CD4-positive, alpha-beta memory T cell (primary cell): ENCODE results near the gene LYL1. TPM values are rescaled to one million over a fixed set of nuclear protein-coding genes. Genes with fewer than 3 reads are reported as not detected.

Experiments used
- CTCF ChIA-PET: fragments of 350-600 bp; sonication (Branson Sonifier 250); formaldehyde crosslinking; loops from one replicate; lab custom pipeline; 2021; ENCODE audit warnings: inconsistent platforms; ENCODE audit not compliant: partially characterized antibody; lab: Charles Lee
- POLR2A ChIA-PET: fragments of 350-600 bp; sonication (Branson Sonifier 250); formaldehyde crosslinking; loops from one replicate; lab custom pipeline; 2021; ENCODE audit not compliant: partially characterized antibody; lab: Charles Lee
- DNase-seq, 5 donors: peaks; one replicate each; pipeline versions ENCODE4 v3.0.0 to v3.0.0-alpha.2; 2020 to 2022; ENCODE audit warnings: mixed read lengths in 1 of 5
- H3K27ac ChIP-seq: one replicate; pipeline ENCODE4 v1.7.0; 2013; ENCODE audit warnings: low read depth, low read length
- H3K27me3 ChIP-seq: 2 replicates; pipeline ENCODE4 v1.7.0; 2013; ENCODE audit warnings: mild to moderate bottlenecking, low read length, moderate library complexity; ENCODE audit not compliant: insufficient read depth
- H3K36me3 ChIP-seq: 2 replicates; pipeline ENCODE4 v1.7.0; 2013; ENCODE audit warnings: mild to moderate bottlenecking, low read length, moderate library complexity; ENCODE audit not compliant: insufficient read depth
- H3K4me1 ChIP-seq: 2 replicates; pipeline ENCODE4 v1.7.0; 2013; ENCODE audit warnings: mild to moderate bottlenecking, low read length, moderate library complexity; ENCODE audit not compliant: insufficient read depth
- H3K4me3 ChIP-seq, 2 donors: one replicate each; pipeline ENCODE4 v1.7.0; 2013; ENCODE audit warnings: low read length in 2 of 2, mild to moderate bottlenecking in 1 of 2
- H3K9me3 ChIP-seq, 2 donors: one replicate each; pipeline ENCODE4 v1.7.0; 2013; ENCODE audit warnings: low read length in 2 of 2, control low read depth in 1 of 2; ENCODE audit not compliant: control insufficient read depth in 1 of 2
- H3K27ac Mint-ChIP-seq, 7 donors: one replicate each; pipeline ENCODE4 v1.8.0; 2020 to 2021; ENCODE audit warnings: mixed read lengths in 7 of 7, mild to moderate bottlenecking in 6 of 7, inconsistent platforms in 3 of 7, moderate library complexity in 3 of 7
- H3K27me3 Mint-ChIP-seq, 2 donors: one replicate each; pipeline ENCODE4 v1.8.0; 2020 to 2021; ENCODE audit warnings: mixed read lengths in 2 of 2
- H3K36me3 Mint-ChIP-seq, 2 donors: one replicate each; pipeline ENCODE4 v1.8.0; 2020 to 2021; ENCODE audit warnings: mixed read lengths in 2 of 2, inconsistent platforms in 1 of 2, mild to moderate bottlenecking in 1 of 2
- H3K4me1 Mint-ChIP-seq, 4 donors: one replicate each; pipeline ENCODE4 v1.8.0; 2020 to 2021; ENCODE audit warnings: mixed read lengths in 4 of 4, mild to moderate bottlenecking in 1 of 4
- H3K4me3 Mint-ChIP-seq, 8 donors: one replicate each; pipeline ENCODE4 v1.8.0; 2020 to 2021; ENCODE audit warnings: mixed read lengths in 8 of 8, mild to moderate bottlenecking in 7 of 8, moderate library complexity in 6 of 8, inconsistent platforms in 3 of 8
- H3K9me3 Mint-ChIP-seq, 8 donors: one replicate each; pipeline ENCODE4 v1.8.0; 2020 to 2021; ENCODE audit warnings: mixed read lengths in 8 of 8, mild to moderate bottlenecking in 5 of 8, inconsistent platforms in 3 of 8, moderate library complexity in 1 of 8
- intact Hi-C: fragments of 100-400 bp; cut with micrococcal nuclease; formaldehyde crosslinking; loops from one replicate; pipeline ENCODE4 v1.15.1; 2023
- polyA plus RNA-seq, 2 donors: library from polyadenylated mRNA; unstranded; fragments of 300-500 nt; fragmentation: Illumina TruSeq; gene quantifications; one replicate each; pipeline ENCODE4 v1.2.3, GENCODE V29; 2021
- total RNA-seq, 2 experiments: library from RNA; stranded (reverse); gene quantifications; one replicate each; pipeline ENCODE4 v1.2.3, GENCODE V29; 2021

Gene LYL1
- total and polyA plus RNA-seq, 4 experiments from 2014 or later, result 2.3 to 16.9 (median 12.8) TPM

DNA sequence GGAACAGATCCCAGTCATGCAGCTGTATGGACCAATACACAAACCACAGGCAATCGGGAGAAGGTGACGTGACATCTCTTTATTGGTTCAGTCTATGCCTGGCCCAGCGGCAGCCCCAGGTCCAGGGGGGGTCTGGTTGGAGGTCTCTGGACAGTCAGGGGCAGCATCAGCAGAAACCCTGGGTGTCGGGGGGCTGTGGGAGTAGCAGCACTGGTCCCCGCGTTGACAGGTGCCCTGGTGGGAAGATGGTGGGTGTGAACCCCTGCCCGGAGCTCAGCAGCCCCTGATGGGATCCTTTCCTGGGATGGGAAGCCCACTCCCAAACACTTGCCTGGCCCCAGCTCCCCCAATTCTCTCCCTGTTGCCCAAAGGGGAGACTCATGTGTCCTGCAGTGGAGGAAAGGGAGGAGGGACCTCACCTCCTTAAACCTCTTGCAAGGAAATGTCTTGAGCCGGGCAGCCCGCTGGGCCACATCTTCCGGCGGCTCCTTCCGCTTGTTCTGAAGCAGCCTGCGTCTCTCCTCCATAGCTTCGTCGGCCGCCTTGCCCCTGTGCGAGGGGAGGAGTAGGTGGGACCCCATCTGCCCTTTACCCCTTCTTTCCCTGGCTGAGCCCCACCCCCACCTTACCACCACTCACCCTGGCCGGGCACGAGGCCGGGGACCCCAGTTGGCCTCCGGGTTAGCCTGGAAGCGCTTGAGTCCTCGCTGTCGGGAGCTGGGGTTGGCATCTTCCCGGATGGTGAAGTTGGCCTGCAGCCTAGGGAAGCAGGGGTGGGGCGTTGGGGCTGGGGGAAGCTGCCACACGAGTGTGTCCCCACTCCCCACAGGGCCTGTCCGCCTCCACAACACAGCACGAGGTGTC, 2.4 kb upstream of the LYL1 start:
- Histone ChIP-seq H3K27ac (peak overlapping the region; percentile 48), H3K4me1 (peaks cover 56% of the 10 kb centered on the region), H3K36me3 (peaks cover 2% of the 10 kb centered on the region), H3K27me3 (no peaks in the 10 kb centered on the region), H3K9me3 (no peaks in the 10 kb centered on the region), H3K4me3 (peak overlapping the region; percentile 65 to 73)
- no peaks in the 10 kb centered on the region for H3K9me3 Mint-ChIP-seq
- intact Hi-C loops, result loop anchor here (1.0 kb wide), 1 partner anchor 11 kb away; the partner anchor contains the start of gene TRMT1
- peak in 2 of 5 donors; percentile 23 to 56 for DNase-seq
- peaks cover 14 to 42% (median 28%) of the 10 kb centered on the region in 4 donors for H3K4me1 Mint-ChIP-seq
- ChIA-PET POLR2A (interaction anchor here (0.7 to 5.1 kb wide), 19 partner anchors 8 to 330 kb away, joined by 3 to 69 read pairs (median 5); partner anchors contain the start of genes GCDH, HOOK2, IER2 and NACC1), CTCF (interaction anchor here (1.0 to 4.4 kb wide), 19 partner anchors 10 to 172 kb away, joined by 3 to 40 read pairs (median 5); partner anchors contain the start of genes IER2, NACC1, STX10 and TRMT1)
- H3K4me3 Mint-ChIP-seq, result peak overlapping the region; percentile 87 to 97 (median 92)
- peaks cover 1 to 7% of the 10 kb centered on the region in 2 donors for H3K36me3 Mint-ChIP-seq
- no peaks in the 10 kb centered on the region for H3K27me3 Mint-ChIP-seq
- peak overlapping the region; percentile 83 to 94 (median 93) for H3K27ac Mint-ChIP-seq

DNA sequence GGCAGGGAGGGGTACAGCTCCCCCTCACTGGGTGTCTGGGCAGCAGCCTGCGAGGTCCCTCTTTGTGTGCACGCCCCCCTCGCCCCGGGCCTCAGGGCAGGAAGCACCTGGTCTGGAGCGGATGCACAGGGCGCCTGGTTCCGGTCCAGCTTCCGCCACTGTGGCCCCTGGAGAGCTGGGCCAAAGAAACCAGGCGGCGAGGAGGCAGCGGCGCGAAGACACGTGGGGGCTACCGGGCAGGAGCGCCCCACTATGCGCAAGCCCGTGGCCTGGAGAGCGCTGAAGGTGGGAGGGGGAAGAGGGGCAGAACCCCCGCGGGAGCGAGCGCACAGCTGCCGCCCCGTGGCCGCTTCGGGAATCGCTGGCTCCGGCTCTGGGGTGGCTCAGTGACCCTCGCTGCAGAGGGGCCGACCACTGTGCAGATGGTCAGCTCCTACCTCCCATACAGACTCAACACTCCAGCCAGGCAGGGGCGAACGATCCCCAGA, 1.7 kb upstream of the LYL1 start:
- peak; percentile 50 to 74 (median 60) for DNase-seq
- ChIA-PET POLR2A (interaction anchor here (0.7 to 5.1 kb wide), 19 partner anchors 9 to 329 kb away, joined by 3 to 69 read pairs (median 5); partner anchors contain the start of genes GCDH, HOOK2, IER2 and NACC1), CTCF (interaction anchor here (0.8 to 4.4 kb wide), 19 partner anchors 9 to 172 kb away, joined by 3 to 40 read pairs (median 5); partner anchors contain the start of genes IER2, NACC1, STX10 and TRMT1)
- peak overlapping the region; percentile 83 to 94 (median 93) for H3K27ac Mint-ChIP-seq
- intact Hi-C loops, result loop anchor here (1.0 kb wide), 1 partner anchor 12 kb away; the partner anchor contains the start of gene TRMT1
- Histone ChIP-seq H3K9me3 (no peaks in the 10 kb centered on the region), H3K27ac (peak overlapping the region; percentile 48), H3K4me1 (peaks cover 63% of the 10 kb centered on the region), H3K36me3 (no peaks in the 10 kb centered on the region), H3K27me3 (no peaks in the 10 kb centered on the region), H3K4me3 (peak overlapping the region; percentile 65 to 73)
- no peaks in the 10 kb centered on the region for H3K9me3 Mint-ChIP-seq
- peaks cover 18 to 49% (median 32%) of the 10 kb centered on the region in 4 donors for H3K4me1 Mint-ChIP-seq
- peaks cover 3 to 6% of the 10 kb centered on the region in 2 donors for H3K36me3 Mint-ChIP-seq
- no peaks in the 10 kb centered on the region for H3K27me3 Mint-ChIP-seq
- H3K4me3 Mint-ChIP-seq, result peak overlapping the region; percentile 87 to 97 (median 92)

DNA sequence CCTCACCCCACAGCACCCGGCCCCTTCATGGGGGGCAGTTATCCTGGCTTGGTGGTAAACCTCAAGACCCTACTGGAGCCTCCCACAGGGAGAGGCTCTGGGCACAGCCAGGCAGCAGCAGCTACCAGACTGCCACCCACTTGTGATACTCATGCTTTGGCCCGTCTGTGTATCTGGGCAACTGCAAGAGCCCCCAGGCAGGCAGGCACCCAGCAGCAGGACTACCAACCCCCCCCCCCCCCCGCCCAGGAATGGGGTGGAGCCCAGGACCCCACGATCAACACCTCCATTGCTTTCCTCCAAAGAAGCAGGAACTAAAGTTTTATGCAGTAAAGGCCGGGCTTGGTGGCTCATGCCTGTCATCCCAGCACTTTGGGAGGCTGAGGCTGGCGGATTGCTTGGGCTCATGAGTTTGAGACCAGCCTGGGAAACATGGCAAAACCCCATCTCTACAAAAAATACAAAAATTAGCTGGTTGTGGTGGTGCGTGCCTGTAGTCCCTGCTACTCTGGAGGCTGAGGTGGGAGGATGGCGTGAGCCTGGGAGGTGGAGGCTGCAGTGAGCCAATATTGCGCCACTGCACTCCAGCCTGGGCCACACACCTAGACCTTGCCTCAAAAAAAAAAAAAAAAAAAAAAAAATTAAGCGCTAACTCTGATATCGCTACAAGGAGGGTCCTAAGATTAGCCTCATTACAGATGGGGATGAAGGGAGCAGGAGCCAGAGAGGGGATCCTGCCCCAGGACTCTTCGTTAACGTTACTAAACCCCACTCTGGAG, 1.1 kb upstream of the LYL1 start:
- peak overlapping the region in 5 of 7 donors; percentile 43 to 94 (median 83) for H3K27ac Mint-ChIP-seq
- peaks cover 19 to 55% (median 36%) of the 10 kb centered on the region in 4 donors for H3K4me1 Mint-ChIP-seq
- intact Hi-C loops, result loop anchor here (1.0 kb wide), 1 partner anchor 13 kb away; the partner anchor contains the start of gene TRMT1
- peaks cover 67% of the 10 kb centered on the region for H3K4me1 ChIP-seq
- peaks cover 3 to 6% of the 10 kb centered on the region in 2 donors for H3K36me3 Mint-ChIP-seq
- no peaks in the 10 kb centered on the region for H3K36me3 ChIP-seq
- H3K27ac ChIP-seq, result peak overlapping the region; percentile 62
- CTCF ChIA-PET, result interaction anchor here (0.8 to 4.4 kb wide), 18 partner anchors 9 to 171 kb away, joined by 3 to 40 read pairs (median 6); partner anchors contain the start of genes IER2, NACC1, STX10 and TRMT1
- POLR2A ChIA-PET, result interaction anchor here (1.1 to 5.1 kb wide), 16 partner anchors 9 to 328 kb away, joined by 3 to 69 read pairs (median 10); partner anchors contain the start of genes GCDH, HOOK2, IER2 and NACC1
- peaks cover 0 to 2% (median 0%) of the 10 kb centered on the region in 8 donors for H3K9me3 Mint-ChIP-seq
- H3K27me3 ChIP-seq, result no peaks in the 10 kb centered on the region
- H3K9me3 ChIP-seq, result no peaks in the 10 kb centered on the region
- DNase-seq, result no peak
- peak overlapping the region; percentile 87 to 97 (median 92) for H3K4me3 Mint-ChIP-seq
- peak overlapping the region in 1 of 2 donors; percentile 65 for H3K4me3 ChIP-seq
- H3K27me3 Mint-ChIP-seq, result peaks cover 0 to 2% of the 10 kb centered on the region in 2 donors

DNA sequence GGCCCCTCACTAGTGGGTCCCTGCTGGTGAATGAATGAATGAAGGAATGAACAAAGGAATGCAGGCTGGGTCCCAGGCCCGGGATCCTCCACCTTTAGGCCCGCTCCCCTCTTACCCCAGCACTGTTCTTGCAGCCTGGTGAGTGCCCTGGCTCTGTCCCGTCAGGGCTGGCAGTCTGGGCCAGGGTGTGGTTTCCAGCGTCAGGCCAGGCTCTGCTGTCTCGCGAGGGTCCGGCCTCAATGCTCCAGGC, 317 bp downstream of the LYL1 start:
- peak overlapping the region; percentile 58 to 73 for H3K4me3 ChIP-seq
- intact Hi-C loops, result no loop called here
- Mint-ChIP-seq H3K36me3 (peaks cover 2 to 3% of the 10 kb centered on the region in 2 donors), H3K9me3 (peaks cover 0 to 2% (median 0%) of the 10 kb centered on the region in 8 donors), H3K4me1 (peaks cover 24 to 66% (median 39%) of the 10 kb centered on the region in 4 donors), H3K27ac (peak overlapping the region; percentile 31 to 87 (median 80)), H3K27me3 (peaks cover 0 to 5% of the 10 kb centered on the region in 2 donors), H3K4me3 (peak overlapping the region; percentile 81 to 88 (median 84))
- peaks cover 71% of the 10 kb centered on the region for H3K4me1 ChIP-seq
- H3K27ac ChIP-seq, result peak overlapping the region; percentile 62
- no peaks in the 10 kb centered on the region for H3K36me3 ChIP-seq
- ChIA-PET CTCF (no interaction called here), POLR2A (interaction anchor here (1.2 to 4.8 kb wide), 4 partner anchors 8 to 53 kb away, joined by 3 to 51 read pairs (median 36); partner anchors contain the start of genes NACC1 and TRMT1)
- H3K27me3 ChIP-seq, result peaks cover 2% of the 10 kb centered on the region
- peak in 1 of 5 donors; percentile 7 for DNase-seq
- no peaks in the 10 kb centered on the region for H3K9me3 ChIP-seq

DNA sequence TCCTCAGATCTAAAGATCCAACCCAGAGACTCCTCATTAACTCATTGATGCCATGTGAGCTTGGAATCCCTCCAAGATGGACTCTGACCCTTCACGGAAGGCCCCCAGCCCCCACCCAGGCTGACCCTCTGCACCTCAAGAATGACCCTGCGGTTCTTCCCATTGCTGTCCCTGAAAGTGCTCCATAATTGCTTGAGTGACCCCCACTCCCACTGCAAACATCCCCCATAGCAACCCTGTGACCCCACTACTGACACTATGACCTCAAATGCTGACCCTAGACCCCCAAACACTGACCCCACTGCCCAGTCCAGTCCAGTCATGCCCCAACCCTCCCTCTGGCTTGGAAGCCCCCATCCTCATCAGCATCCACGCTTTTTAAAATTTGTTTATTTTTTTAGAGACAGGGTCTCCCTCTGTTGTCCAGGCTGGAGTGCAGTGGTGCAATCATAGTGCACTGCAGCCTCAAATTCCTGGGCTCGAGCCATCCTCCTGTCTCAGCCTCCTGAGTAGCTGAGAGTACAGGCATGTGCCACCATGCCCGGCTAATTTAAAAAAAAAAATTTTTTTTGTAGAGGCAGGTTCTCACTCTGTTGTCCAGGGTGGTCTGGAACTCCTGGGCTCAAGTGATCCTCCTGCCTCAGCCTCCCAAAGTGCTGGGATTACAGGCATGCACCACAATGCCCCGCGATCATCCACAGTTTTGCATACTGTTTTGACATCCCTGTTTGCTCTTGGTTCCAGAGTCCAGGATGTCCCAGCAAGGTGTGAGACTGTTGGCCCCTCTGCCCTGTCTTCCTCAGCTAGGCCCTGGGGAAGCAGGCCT, 855 bp downstream of the LYL1 start:
- Histone ChIP-seq H3K36me3 (no peaks in the 10 kb centered on the region), H3K27me3 (peaks cover 7% of the 10 kb centered on the region), H3K4me1 (peaks cover 76% of the 10 kb centered on the region), H3K27ac (peak overlapping the region; percentile 62), H3K9me3 (no peaks in the 10 kb centered on the region), H3K4me3 (peak overlapping the region; percentile 58 to 73)
- CTCF ChIA-PET, result no interaction called here
- Mint-ChIP-seq H3K4me3 (peak overlapping the region; percentile 81 to 88 (median 84)), H3K9me3 (peaks cover 0 to 2% (median 0%) of the 10 kb centered on the region in 8 donors), H3K36me3 (peaks cover 2 to 3% of the 10 kb centered on the region in 2 donors), H3K27me3 (peaks cover 2 to 8% of the 10 kb centered on the region in 2 donors), H3K4me1 (peaks cover 26 to 71% (median 43%) of the 10 kb centered on the region in 4 donors), H3K27ac (peak overlapping the region; percentile 61 to 87 (median 80))
- no peak for DNase-seq
- intact Hi-C loops, result no loop called here
- POLR2A ChIA-PET, result interaction anchor here (1.1 to 4.8 kb wide), 4 partner anchors 15 to 53 kb away, joined by 4 to 51 read pairs (median 29); partner anchors contain the start of genes IER2, NACC1, STX10 and TRMT1
